ACC112 (cell line): ENCODE results near the gene CENPA.
A peak's percentile ranks its signal among the peaks of the same experiment; 100 is the strongest.

Source experiments
- H2AFZ ChIP-seq: fragments of 200-600 bp; sonication (generic); one replicate; pipeline ENCODE4 v1.6.0; 2017; ENCODE audit warnings: antibody characterized with exemption, low read length; ENCODE audit not compliant: unreplicated experiment
- H3K27ac ChIP-seq: fragments of 200-600 bp; sonication (generic); 2 replicates; pipeline ENCODE4 v1.5.1; 2014; ENCODE audit warnings: low read depth, mild to moderate bottlenecking, antibody characterized with exemption, low read length, moderate library complexity
- H3K27me3 ChIP-seq: fragments of 200-600 bp; sonication (generic); 2 replicates; pipeline ENCODE4 v1.6.1; 2014; ENCODE audit warnings: mild to moderate bottlenecking, antibody characterized with exemption, low read length, moderate library complexity, mixed read lengths; ENCODE audit not compliant: insufficient read depth
- H3K36me3 ChIP-seq: fragments of 200-600 bp; sonication (generic); 2 replicates; pipeline ENCODE4 v1.6.1; 2016; ENCODE audit warnings: mild to moderate bottlenecking, antibody characterized with exemption, low read length, moderate library complexity, mixed read lengths; ENCODE audit not compliant: insufficient read depth
- H3K4me1 ChIP-seq: fragments of 200-600 bp; sonication (generic); one replicate; pipeline ENCODE4 v1.6.1; 2016; ENCODE audit warnings: low read length, mixed read lengths; ENCODE audit not compliant: insufficient read depth, unreplicated experiment, control insufficient read depth
- H3K4me3 ChIP-seq: fragments of 200-600 bp; sonication (generic); 2 replicates; pipeline ENCODE4 v1.5.1; 2014; ENCODE audit warnings: mild to moderate bottlenecking, low read depth, low read length
- H3K79me2 ChIP-seq: fragments of 200-600 bp; sonication (generic); one replicate; pipeline ENCODE4 v1.6.0; 2016; ENCODE audit warnings: low read length; ENCODE audit not compliant: control insufficient read depth, unreplicated experiment, insufficient read depth

Gene CENPA

DNA sequence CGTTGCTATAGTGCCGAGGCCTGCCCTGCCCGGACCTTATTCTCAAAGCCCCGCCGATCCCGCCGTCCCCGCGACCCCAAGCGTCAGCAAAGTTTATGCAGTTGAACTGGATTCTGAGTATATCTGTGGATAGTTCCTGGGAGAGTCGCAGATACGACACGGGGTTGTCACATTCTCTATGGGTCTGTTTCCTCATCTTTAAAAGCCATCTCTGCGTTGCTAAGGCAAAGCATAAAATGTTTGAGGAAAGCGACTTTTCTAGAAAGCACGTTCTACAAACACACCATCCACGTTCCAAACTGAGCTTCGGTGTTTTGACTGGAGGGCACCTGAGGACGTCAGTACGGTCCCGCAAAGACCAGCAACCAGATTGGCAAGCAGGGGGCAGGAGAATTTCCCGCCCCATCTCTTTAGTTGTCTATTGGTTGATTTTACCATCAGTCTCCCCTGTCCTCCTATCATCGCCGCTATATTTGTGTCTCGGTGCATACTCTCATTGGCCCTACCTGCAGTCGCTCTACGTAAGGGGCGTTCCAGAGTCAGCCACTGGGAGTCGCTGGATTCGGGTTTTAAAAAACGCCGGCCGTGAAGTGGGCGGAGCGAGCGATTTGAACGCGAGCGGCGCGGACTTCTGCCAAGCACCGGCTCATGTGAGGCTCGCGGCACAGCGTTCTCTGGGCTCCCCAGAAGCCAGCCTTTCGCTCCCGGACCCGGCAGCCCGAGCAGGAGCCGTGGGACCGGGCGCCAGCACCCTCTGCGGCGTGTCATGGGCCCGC lies at the start of gene CENPA:
CENPA (plus strand) TSS at position 626 of the 776 bp plus-strand sequence; CDS start at position 767, 141 bp downstream.
- H3K27ac ChIP-seq: peak within 1 kb of the TSS; percentile 36; the same call in 1 of the 2 replicates
- no peaks in the 10 kb centered on the region for H3K27me3 ChIP-seq
- H3K4me3 ChIP-seq: peak within 1 kb of the TSS; percentile 83
- H3K36me3 ChIP-seq: peaks cover 11% of the 10 kb centered on the region
- H2AFZ ChIP-seq: peak within 1 kb of the TSS; percentile 86
- peaks cover 42% of the 10 kb centered on the region for H3K79me2 ChIP-seq
- peaks cover 6% of the 10 kb centered on the region for H3K4me1 ChIP-seq

DNA sequence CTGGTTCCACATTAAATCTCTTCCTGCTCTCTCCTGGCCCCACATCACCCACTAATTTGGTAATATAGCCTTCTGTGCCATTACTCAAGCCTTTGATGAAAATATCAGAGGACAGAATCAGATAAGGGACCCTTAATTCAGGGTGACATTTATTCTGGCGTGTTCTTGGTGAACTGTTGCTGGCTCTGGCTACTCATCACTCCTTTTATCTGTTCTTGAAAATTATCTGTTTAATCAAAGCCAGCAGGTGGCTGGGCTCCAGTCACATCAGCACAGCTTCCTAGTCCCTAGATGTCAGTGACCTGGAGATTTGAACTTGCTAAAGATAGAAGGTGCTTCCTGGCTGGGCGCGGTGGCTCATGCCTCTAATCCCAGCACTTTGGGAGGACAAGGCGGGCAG lies 48.6 kb upstream of the CENPA start:
- H3K79me2 ChIP-seq: no peaks in the 10 kb centered on the region
- H3K27ac ChIP-seq: no peak overlapping the region
- no peak overlapping the region for H3K4me3 ChIP-seq
- H3K27me3 ChIP-seq: no peaks in the 10 kb centered on the region
- no peaks in the 10 kb centered on the region for H3K4me1 ChIP-seq
- no peak overlapping the region for H2AFZ ChIP-seq
- H3K36me3 ChIP-seq: no peaks in the 10 kb centered on the region

DNA sequence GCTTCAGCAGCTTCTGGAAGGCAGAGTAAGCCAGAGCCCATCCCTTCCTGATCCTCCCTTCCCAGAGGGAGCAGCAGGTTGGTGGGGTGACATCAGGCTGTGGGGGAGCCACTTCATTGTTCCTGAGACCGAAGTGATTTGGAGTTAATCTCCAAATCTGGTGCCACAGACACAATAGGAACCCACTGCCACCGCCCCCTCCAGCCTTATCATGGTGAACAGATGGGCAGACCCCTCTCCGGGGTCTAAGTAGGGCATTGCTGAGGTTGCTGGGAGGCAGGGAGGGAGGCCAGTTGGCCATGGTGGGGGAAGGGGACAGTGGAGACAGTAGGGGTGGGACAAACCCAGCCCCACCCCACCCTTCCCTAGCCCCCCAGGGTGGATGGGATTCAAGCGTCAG lies 47.4 kb upstream of the CENPA start:
- H3K36me3 ChIP-seq: no peaks in the 10 kb centered on the region
- no peaks in the 10 kb centered on the region for H3K4me1 ChIP-seq
- H3K4me3 ChIP-seq: no peak overlapping the region
- no peak overlapping the region for H3K27ac ChIP-seq
- no peaks in the 10 kb centered on the region for H3K27me3 ChIP-seq
- H2AFZ ChIP-seq: no peak overlapping the region
- H3K79me2 ChIP-seq: no peaks in the 10 kb centered on the region

DNA sequence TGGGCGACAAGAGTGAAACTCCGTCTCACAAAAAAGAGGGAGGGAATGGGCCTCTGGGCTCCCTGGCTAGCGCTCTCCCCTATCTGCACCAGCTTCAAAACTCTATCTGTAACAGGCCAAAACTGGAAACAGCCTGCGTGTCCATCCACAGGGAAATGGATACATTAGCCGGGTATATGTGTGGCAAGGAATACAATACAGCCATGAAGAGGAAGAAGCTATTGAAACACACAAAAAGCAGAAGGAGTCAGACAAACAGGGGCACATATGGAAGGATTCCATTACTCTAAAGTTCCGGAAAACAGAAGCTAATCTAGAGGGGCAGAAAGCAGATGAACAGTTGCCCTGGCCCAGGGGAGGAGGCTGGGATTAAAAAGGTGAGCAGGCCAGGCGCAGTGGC lies 46.3 kb upstream of the CENPA start:
- Histone ChIP-seq H3K36me3 (no peaks in the 10 kb centered on the region), H3K4me1 (no peaks in the 10 kb centered on the region), H3K27me3 (no peaks in the 10 kb centered on the region), H2AFZ (no peak overlapping the region), H3K79me2 (no peaks in the 10 kb centered on the region), H3K4me3 (no peak overlapping the region), H3K27ac (no peak overlapping the region)

DNA sequence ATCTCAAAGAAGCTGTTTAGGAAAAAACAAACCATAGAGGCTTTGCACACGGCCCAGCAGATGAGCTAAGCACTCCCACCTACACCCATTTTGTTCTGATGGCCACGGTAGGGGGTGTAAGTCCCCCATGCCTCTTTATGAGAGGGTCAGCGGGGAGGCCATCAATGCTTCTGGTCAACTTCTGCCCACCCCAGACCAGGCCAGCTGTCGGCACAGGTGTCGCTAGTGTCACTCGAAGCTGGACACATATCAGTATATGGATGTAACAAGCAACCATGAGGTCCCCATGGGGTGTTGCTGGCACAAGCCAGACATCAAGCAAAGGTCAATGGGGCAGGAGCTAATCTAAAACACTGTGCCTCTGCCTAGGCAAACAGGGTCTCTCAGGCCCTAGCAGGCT lies 45.5 kb upstream of the CENPA start:
- Histone ChIP-seq H3K4me1 (no peaks in the 10 kb centered on the region), H3K36me3 (no peaks in the 10 kb centered on the region)

DNA sequence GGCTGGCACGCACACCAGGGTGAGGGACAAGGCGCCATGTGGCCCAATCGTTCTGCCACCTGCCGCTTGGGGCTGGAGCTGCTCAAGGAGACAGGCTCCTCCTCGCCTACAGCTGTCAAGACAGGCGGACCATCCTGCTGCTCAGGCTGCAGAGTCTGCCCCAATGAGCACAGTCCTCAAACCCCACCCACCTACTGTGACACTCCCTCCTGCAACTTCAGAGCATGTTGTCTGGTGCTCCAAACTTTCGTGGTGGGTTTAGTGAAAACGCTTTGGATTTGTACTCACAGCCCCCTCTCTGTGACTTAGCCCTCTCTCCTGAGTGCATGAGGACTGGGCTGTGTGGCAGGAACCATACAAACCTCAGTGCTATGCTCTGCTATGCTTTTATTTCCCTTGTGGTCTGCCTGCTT lies 45.0 kb upstream of the CENPA start:
- H2AFZ ChIP-seq: no peak overlapping the region
- H3K4me1 ChIP-seq: no peaks in the 10 kb centered on the region
- no peak overlapping the region for H3K27ac ChIP-seq
- no peaks in the 10 kb centered on the region for H3K36me3 ChIP-seq
- H3K4me3 ChIP-seq: no peak overlapping the region
- no peaks in the 10 kb centered on the region for H3K27me3 ChIP-seq
- H3K79me2 ChIP-seq: no peaks in the 10 kb centered on the region

More for the DNA sequence above, 45.5 kb upstream of the CENPA start:
- Histone ChIP-seq H3K27me3 (no peaks in the 10 kb centered on the region), H3K4me3 (no peak overlapping the region), H3K79me2 (no peaks in the 10 kb centered on the region), H3K27ac (no peak overlapping the region), H2AFZ (no peak overlapping the region)

DNA sequence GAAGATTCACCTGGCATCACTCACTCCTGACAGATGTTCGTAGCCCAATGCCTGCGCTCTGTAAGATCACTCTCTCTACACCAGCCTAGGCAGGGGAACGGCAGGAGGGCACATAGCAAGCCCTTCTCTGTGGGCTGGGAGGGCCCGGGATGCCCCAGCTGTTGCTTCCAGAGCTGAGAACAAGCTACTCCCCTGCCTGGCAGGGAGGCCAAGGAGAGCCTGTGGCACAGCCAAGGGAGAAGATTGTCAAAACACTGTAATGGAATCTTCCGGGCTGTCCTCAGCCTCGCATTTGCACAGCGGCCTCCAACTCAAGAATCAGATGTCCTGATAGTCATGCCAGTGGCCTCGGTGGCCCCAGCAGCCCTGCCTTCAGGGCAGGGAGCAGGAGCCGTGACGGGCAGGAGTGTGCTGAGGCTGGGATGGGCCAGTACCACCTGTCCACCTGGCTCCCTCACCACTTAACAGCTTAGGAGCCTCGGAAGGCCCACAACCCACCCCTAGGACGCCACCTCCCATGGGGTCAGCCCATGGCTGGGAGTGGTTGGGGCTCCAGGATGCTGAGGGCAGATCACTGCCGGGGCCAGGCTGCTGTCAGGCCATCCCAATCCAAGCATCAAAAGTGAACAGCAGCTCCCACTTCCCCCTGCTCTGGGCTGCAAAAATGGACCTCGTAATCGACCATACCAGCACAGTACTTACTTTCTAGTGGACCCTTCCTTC lies 43.6 kb upstream of the CENPA start:
- H3K27ac ChIP-seq: no peak overlapping the region
- H3K27me3 ChIP-seq: no peaks in the 10 kb centered on the region
- H2AFZ ChIP-seq: no peak overlapping the region
- H3K4me3 ChIP-seq: no peak overlapping the region
- H3K4me1 ChIP-seq: no peaks in the 10 kb centered on the region
- H3K79me2 ChIP-seq: no peaks in the 10 kb centered on the region
- H3K36me3 ChIP-seq: no peaks in the 10 kb centered on the region

DNA sequence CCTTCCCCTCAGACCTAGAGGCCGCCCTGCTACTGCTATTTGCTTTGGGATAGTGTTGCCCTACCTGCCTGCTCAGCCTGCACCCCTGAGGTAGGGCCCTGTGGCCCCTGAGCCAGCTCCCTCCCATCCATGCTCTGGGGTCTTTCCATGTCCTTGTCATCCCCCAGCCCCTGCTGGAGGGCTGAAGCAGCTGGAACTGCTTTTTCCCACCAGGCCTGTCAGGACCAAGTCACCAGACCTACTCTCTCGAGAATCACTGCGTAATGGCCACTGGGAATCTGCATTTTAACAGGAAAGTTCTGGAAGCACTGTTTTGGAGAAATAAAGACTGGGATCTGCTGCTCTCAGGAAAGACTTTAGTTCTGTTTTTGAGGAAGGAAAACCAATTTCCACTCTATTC lies 42.0 kb upstream of the CENPA start:
- no peaks in the 10 kb centered on the region for H3K4me1 ChIP-seq
- H3K4me3 ChIP-seq: no peak overlapping the region
- no peak overlapping the region for H2AFZ ChIP-seq
- no peaks in the 10 kb centered on the region for H3K79me2 ChIP-seq
- H3K36me3 ChIP-seq: no peaks in the 10 kb centered on the region
- H3K27ac ChIP-seq: no peak overlapping the region
- H3K27me3 ChIP-seq: no peaks in the 10 kb centered on the region

DNA sequence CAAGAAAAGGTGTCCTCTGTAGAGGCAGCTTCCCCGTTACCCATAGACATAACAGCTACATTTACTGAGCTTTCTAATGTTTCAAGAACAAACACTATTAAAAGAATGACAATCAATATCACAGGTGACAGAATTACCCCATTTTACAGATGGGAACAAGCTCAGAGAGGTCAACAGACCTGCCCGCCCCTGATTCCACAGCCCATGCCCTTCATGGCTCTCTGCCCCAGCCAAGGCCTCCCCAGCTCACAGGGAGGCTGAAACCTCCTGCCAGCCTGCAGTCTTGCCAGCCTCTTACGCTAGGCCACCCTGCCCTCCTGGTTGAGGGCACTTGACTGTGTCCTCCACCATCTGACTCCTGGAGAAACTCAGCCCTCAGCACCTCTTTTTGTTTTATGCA lies 40.9 kb upstream of the CENPA start:
- Histone ChIP-seq H3K36me3 (no peaks in the 10 kb centered on the region), H3K4me3 (no peak overlapping the region), H2AFZ (no peak overlapping the region), H3K27me3 (no peaks in the 10 kb centered on the region), H3K4me1 (no peaks in the 10 kb centered on the region), H3K79me2 (no peaks in the 10 kb centered on the region), H3K27ac (no peak overlapping the region)

DNA sequence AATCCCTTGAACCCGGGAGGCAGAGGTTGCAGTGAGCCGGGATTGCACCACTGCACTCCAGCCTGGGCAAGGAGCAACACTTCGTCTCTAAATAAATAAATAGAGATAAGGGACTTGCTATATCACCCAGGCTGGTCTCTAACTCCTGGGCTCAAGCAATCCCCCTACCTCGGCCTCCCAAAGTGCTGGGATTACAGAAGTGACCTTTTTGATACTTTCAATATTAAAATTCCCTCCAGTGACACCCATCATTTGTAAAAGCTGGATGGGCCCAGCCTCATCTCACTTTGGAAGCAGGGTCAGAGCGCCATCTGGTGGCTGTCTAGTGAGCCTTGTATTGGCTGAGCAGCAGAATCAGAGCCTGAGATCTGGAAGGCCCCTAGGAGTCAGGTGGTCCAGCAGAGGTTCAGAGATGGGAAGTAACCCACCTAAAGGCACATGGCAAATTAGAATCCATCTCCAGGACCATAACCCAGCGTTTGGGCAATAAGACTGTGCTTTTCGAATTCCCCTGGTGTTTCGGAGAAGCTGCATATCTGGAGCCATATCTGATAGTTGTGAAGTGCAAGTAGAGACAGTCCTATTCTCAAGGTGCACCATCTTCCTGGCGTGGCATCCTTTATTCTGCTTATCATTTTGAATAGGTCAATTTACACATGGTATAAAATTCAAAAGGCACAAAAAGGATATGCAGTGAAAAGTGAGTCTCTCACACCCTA lies 40.1 kb upstream of the CENPA start:
- no peaks in the 10 kb centered on the region for H3K36me3 ChIP-seq
- H3K4me3 ChIP-seq: no peak overlapping the region
- no peaks in the 10 kb centered on the region for H3K4me1 ChIP-seq
- no peak overlapping the region for H2AFZ ChIP-seq
- H3K79me2 ChIP-seq: no peaks in the 10 kb centered on the region
- no peaks in the 10 kb centered on the region for H3K27me3 ChIP-seq
- no peak overlapping the region for H3K27ac ChIP-seq
